ENCODE results near the gene TAS1R1. TPM values are rescaled to one million over a fixed set of nuclear protein-coding genes. Genes with fewer than 3 reads are reported as not detected.

Gene TAS1R1
- total and polyA plus RNA-seq, 2 experiments from 2014 or later = 0.17 TPM; not detected in 1

- peak in 1 of 2 donors; percentile 64 for DNase-seq (ENCODE audit: low read depth in 1 of 2, low spot score in 1 of 2)
- TF ChIP-seq CTCF (IDR thresholded peaks at IDR 0.05; ENCODE audit: low read depth, low read length) = no peak
- peaks cover 15% of the 10 kb centered on the region for H3K4me1 ChIP-seq (ENCODE audit: low read depth)
- H3K36me3 ChIP-seq = no peaks in the 10 kb centered on the region
- H3K27me3 ChIP-seq = no peaks in the 10 kb centered on the region
- no peaks in the 10 kb centered on the region for H3K9me3 ChIP-seq (ENCODE audit: low read depth)
- peak overlapping the region; percentile 82 for H3K27ac ChIP-seq
- H3K4me3 ChIP-seq = no peak overlapping the region
Observed at GRCh38 chr1:6515771-6516170, 39.3 kb upstream of the TAS1R1 start.

GRCh38 chr1:6517435-6517851 lies 37.7 kb upstream of the TAS1R1 start:
- Histone ChIP-seq H3K27me3 (no peaks in the 10 kb centered on the region), H3K36me3 (no peaks in the 10 kb centered on the region), H3K9me3 (ENCODE audit: low read depth) (no peaks in the 10 kb centered on the region), H3K4me3 (no peak overlapping the region), H3K27ac (peak overlapping the region; percentile 54), H3K4me1 (ENCODE audit: low read depth) (peaks cover 15% of the 10 kb centered on the region)
- no peak for TF ChIP-seq CTCF (IDR thresholded peaks at IDR 0.05; ENCODE audit: low read depth, low read length)
- no peak for DNase-seq (ENCODE audit: low read depth in 1 of 2, low spot score in 1 of 2)

GRCh38 chr1:6519491-6519934 lies 35.6 kb upstream of the TAS1R1 start:
- TF ChIP-seq CTCF (IDR thresholded peaks at IDR 0.05; ENCODE audit: low read depth, low read length) = no peak
- Histone ChIP-seq H3K27ac (peak overlapping the region; percentile 78), H3K4me1 (ENCODE audit: low read depth) (peaks cover 15% of the 10 kb centered on the region), H3K9me3 (ENCODE audit: low read depth) (no peaks in the 10 kb centered on the region), H3K4me3 (no peak overlapping the region), H3K27me3 (no peaks in the 10 kb centered on the region), H3K36me3 (no peaks in the 10 kb centered on the region)
- no peak for DNase-seq (ENCODE audit: low read depth in 1 of 2, low spot score in 1 of 2)

GRCh38 chr1:6519935-6520671 lies 35.0 kb upstream of the TAS1R1 start:
- no peaks in the 10 kb centered on the region for H3K27me3 ChIP-seq
- peak overlapping the region; percentile 78 for H3K27ac ChIP-seq
- no peak overlapping the region for H3K4me3 ChIP-seq
- no peaks in the 10 kb centered on the region for H3K9me3 ChIP-seq (ENCODE audit: low read depth)
- DNase-seq (ENCODE audit: low read depth in 1 of 2, low spot score in 1 of 2) = peak; percentile 74 to 76
- no peak for TF ChIP-seq CTCF (IDR thresholded peaks at IDR 0.05; ENCODE audit: low read depth, low read length)
- H3K4me1 ChIP-seq (ENCODE audit: low read depth) = peaks cover 15% of the 10 kb centered on the region
- peaks cover 1% of the 10 kb centered on the region for H3K36me3 ChIP-seq

GRCh38 chr1:6521536-6521935 lies 33.6 kb upstream of the TAS1R1 start:
- H3K9me3 ChIP-seq (ENCODE audit: low read depth) = no peaks in the 10 kb centered on the region
- no peak for TF ChIP-seq CTCF (IDR thresholded peaks at IDR 0.05; ENCODE audit: low read depth, low read length)
- peaks cover 12% of the 10 kb centered on the region for H3K36me3 ChIP-seq
- H3K27me3 ChIP-seq = no peaks in the 10 kb centered on the region
- DNase-seq (ENCODE audit: low read depth in 1 of 2, low spot score in 1 of 2) = no peak
- H3K27ac ChIP-seq = no peak overlapping the region
- no peak overlapping the region for H3K4me3 ChIP-seq
- peaks cover 11% of the 10 kb centered on the region for H3K4me1 ChIP-seq (ENCODE audit: low read depth)

Measured in cardiac muscle cell (in vitro differentiated cells and primary cell).